GM23338 (cell line): ENCODE data around the gene CEACAM18. TPM values are rescaled to one million over a fixed set of nuclear protein-coding genes. Genes with fewer than 3 reads are reported as not detected.

Source experiments
- ATAC-seq: fragments of 200-7000 bp; cut with Tn5 transposase; 3 replicates; pipeline ENCODE4 v1.9.1; 2020
- DNase-seq: peaks from one replicate; pipeline ENCODE4 v3.0.0-alpha.2; 2015; ENCODE audit warnings: low spot score
- H2AFZ ChIP-seq: fragments of 200-600 bp; sonication (generic); 2 replicates; pipeline ENCODE4 v1.8.0; 2016; ENCODE audit warnings: antibody characterized with exemption, mild to moderate bottlenecking, moderate library complexity
- H3F3A ChIP-seq: fragments of 200-600 bp; sonication (generic); replicated peaks from 2 replicates; pipeline ENCODE4 v1.8.0; 2017; ENCODE audit warnings: antibody characterized with exemption, mixed run types, low read depth
- H3K27ac ChIP-seq: fragments of 200-600 bp; sonication (generic); 2 replicates; pipeline ENCODE4 v1.6.1; 2016; ENCODE audit warnings: low read depth
- H3K27me3 ChIP-seq: fragments of 200-600 bp; sonication (generic); 2 replicates; pipeline ENCODE4 v1.8.0; 2016; ENCODE audit warnings: mild to moderate bottlenecking, mixed run types, moderate library complexity; ENCODE audit not compliant: insufficient read depth
- H3K36me3 ChIP-seq: fragments of 200-600 bp; sonication (generic); 2 replicates; pipeline ENCODE4 v1.8.0; 2016; ENCODE audit warnings: mild to moderate bottlenecking; ENCODE audit not compliant: insufficient read depth
- H3K4me1 ChIP-seq: fragments of 200-600 bp; sonication (generic); 2 replicates; pipeline ENCODE4 v1.8.0; 2016; ENCODE audit warnings: mild to moderate bottlenecking, moderate library complexity; ENCODE audit not compliant: insufficient read depth
- H3K4me2 ChIP-seq: fragments of 200-600 bp; sonication (generic); 2 replicates; pipeline ENCODE4 v1.7.1; 2017; ENCODE audit warnings: mixed run types
- H3K4me3 ChIP-seq: fragments of 200-600 bp; sonication (generic); 2 replicates; pipeline ENCODE4 v1.6.1; 2016; ENCODE audit warnings: mixed run types
- H3K79me2 ChIP-seq: fragments of 200-600 bp; sonication (generic); replicated peaks from 2 replicates; pipeline ENCODE4 v1.8.0; 2017; ENCODE audit warnings: mild to moderate bottlenecking; ENCODE audit not compliant: insufficient read depth
- H3K9me2 ChIP-seq: fragments of 200-600 bp; sonication (generic); 2 replicates; pipeline ENCODE4 v1.8.0; 2017; ENCODE audit not compliant: insufficient read depth
- H4K20me1 ChIP-seq: fragments of 200-600 bp; sonication (generic); replicated peaks from 2 replicates; pipeline ENCODE4 v1.8.0; 2017; ENCODE audit warnings: mild to moderate bottlenecking; ENCODE audit not compliant: insufficient read depth
- H3K27ac Mint-ChIP-seq: 2 replicates; pipeline ENCODE4 v1.8.0; 2020; ENCODE audit warnings: inconsistent platforms, mild to moderate bottlenecking, moderate library complexity, mixed read lengths
- H3K27me3 Mint-ChIP-seq: 3 replicates; pipeline ENCODE4 v1.8.0; 2022; ENCODE audit warnings: low read depth, mild to moderate bottlenecking, moderate library complexity, mixed read lengths, inconsistent platforms; ENCODE audit not compliant: insufficient read depth, poor library complexity
- H3K36me3 Mint-ChIP-seq: 3 replicates; pipeline ENCODE4 v1.8.0; 2021; ENCODE audit warnings: low read depth, mild to moderate bottlenecking, inconsistent platforms, moderate library complexity, mixed read lengths
- H3K4me1 Mint-ChIP-seq: 3 replicates; pipeline ENCODE4 v1.8.0; 2020; ENCODE audit warnings: mild to moderate bottlenecking, inconsistent platforms, mixed read lengths
- H3K4me3 Mint-ChIP-seq: 3 replicates; pipeline ENCODE4 v1.8.0; 2021; ENCODE audit warnings: moderate library complexity, mild to moderate bottlenecking, inconsistent platforms, mixed read lengths
- H3K9me3 Mint-ChIP-seq: 3 replicates; pipeline ENCODE4 v1.8.0; 2020; ENCODE audit warnings: moderate library complexity, mild to moderate bottlenecking, inconsistent platforms, mixed read lengths
- CREB1 ChIP-seq: fragments of 250-450 bp; sonication (Bioruptor Pico); IDR thresholded peaks from 2 replicates; pipeline ENCODE4 v1.5.0; 2020; ENCODE audit warnings: low read depth, mild to moderate bottlenecking, moderate library complexity
- EZH2 ChIP-seq: fragments of 200-600 bp; sonication (generic); IDR thresholded peaks from one replicate; pipeline ENCODE4 v1.8.0; 2017; ENCODE audit warnings: antibody characterized with exemption, mild to moderate bottlenecking, low read depth; ENCODE audit not compliant: unreplicated experiment
- JUNB ChIP-seq: IDR thresholded peaks from one replicate; pipeline ENCODE4 v1.6.1; 2016; ENCODE audit warnings: antibody characterized with exemption; ENCODE audit not compliant: unreplicated experiment
- NANOG ChIP-seq: IDR thresholded peaks from 2 replicates; pipeline ENCODE4 v1.6.1; 2016; ENCODE audit warnings: antibody characterized with exemption, borderline replicate concordance
- ZNF331 ChIP-seq: fragments of 250-450 bp; sonication (Bioruptor Pico); IDR thresholded peaks from 2 replicates; pipeline ENCODE4 v1.5.0; 2020; ENCODE audit warnings: low read depth, mild to moderate bottlenecking, moderate library complexity
- polyA plus RNA-seq: library from polyadenylated mRNA; unstranded; fragments of >200 nt; fragmentation: Nextera tagmentation; extraction: Ambion mirVana; gene quantifications from 2 replicates; pipeline ENCODE4 v1.2.1, GENCODE V29; 2016
- total RNA-seq: library from RNA; depleted of rRNA; stranded (reverse); fragments of >200 nt; shearing (Covaris generic); gene quantifications from 2 replicates; pipeline ENCODE4 v1.2.3, GENCODE V29; 2014
- TF ChIP-seq, protein P1 (sequence below): IDR thresholded peaks from one replicate; pipeline ENCODE4 v1.6.1; 2018; ENCODE audit warnings: antibody characterized with exemption; ENCODE audit not compliant: unreplicated experiment
- TF ChIP-seq, protein P2 (sequence below): IDR thresholded peaks from 2 replicates; pipeline ENCODE4 v1.6.1; 2016; ENCODE audit warnings: antibody characterized with exemption
- TF ChIP-seq, protein P3 (sequence below), 2 experiments: fragments of 200-600 bp in 1 of 2; sonication (generic) in 1 of 2; conservative IDR thresholded peaks; 2 replicates each; pipeline versions ENCODE4 v1.5.1 to v1.6.1; 2016 to 2017; ENCODE audit warnings: antibody characterized with exemption in 2 of 2, low read depth in 2 of 2, mild to moderate bottlenecking in 2 of 2, moderate library complexity in 1 of 2

Gene CEACAM18
- total and polyA plus RNA-seq, 2 experiments from 2014 or later: not detected

DNA sequence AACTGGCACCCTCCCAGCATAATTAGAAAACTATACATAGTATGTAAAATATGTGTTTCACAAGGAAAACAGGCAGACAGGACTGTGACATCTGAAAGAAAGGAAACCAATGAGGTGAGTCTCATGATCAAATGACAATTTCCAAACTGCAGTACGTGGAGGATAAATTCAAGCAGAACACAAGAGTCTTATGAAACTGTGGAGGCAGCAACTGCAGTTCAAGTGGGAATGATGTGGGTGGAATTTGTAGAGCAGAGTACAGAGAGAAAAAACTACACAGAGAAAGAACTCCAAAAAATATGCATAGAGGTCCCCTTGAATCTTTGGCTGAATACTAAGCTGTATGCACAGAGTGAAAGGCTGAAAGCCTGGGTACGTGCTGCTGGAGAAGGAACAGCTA is 43.4 kb downstream of the CEACAM18 start (continued):
- TF ChIP-seq, protein P1, sequence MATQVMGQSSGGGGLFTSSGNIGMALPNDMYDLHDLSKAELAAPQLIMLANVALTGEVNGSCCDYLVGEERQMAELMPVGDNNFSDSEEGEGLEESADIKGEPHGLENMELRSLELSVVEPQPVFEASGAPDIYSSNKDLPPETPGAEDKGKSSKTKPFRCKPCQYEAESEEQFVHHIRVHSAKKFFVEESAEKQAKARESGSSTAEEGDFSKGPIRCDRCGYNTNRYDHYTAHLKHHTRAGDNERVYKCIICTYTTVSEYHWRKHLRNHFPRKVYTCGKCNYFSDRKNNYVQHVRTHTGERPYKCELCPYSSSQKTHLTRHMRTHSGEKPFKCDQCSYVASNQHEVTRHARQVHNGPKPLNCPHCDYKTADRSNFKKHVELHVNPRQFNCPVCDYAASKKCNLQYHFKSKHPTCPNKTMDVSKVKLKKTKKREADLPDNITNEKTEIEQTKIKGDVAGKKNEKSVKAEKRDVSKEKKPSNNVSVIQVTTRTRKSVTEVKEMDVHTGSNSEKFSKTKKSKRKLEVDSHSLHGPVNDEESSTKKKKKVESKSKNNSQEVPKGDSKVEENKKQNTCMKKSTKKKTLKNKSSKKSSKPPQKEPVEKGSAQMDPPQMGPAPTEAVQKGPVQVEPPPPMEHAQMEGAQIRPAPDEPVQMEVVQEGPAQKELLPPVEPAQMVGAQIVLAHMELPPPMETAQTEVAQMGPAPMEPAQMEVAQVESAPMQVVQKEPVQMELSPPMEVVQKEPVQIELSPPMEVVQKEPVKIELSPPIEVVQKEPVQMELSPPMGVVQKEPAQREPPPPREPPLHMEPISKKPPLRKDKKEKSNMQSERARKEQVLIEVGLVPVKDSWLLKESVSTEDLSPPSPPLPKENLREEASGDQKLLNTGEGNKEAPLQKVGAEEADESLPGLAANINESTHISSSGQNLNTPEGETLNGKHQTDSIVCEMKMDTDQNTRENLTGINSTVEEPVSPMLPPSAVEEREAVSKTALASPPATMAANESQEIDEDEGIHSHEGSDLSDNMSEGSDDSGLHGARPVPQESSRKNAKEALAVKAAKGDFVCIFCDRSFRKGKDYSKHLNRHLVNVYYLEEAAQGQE: no peak
- TF ChIP-seq, protein P2, sequence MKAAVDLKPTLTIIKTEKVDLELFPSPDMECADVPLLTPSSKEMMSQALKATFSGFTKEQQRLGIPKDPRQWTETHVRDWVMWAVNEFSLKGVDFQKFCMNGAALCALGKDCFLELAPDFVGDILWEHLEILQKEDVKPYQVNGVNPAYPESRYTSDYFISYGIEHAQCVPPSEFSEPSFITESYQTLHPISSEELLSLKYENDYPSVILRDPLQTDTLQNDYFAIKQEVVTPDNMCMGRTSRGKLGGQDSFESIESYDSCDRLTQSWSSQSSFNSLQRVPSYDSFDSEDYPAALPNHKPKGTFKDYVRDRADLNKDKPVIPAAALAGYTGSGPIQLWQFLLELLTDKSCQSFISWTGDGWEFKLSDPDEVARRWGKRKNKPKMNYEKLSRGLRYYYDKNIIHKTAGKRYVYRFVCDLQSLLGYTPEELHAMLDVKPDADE: no peak
- TF ChIP-seq, protein P3, sequence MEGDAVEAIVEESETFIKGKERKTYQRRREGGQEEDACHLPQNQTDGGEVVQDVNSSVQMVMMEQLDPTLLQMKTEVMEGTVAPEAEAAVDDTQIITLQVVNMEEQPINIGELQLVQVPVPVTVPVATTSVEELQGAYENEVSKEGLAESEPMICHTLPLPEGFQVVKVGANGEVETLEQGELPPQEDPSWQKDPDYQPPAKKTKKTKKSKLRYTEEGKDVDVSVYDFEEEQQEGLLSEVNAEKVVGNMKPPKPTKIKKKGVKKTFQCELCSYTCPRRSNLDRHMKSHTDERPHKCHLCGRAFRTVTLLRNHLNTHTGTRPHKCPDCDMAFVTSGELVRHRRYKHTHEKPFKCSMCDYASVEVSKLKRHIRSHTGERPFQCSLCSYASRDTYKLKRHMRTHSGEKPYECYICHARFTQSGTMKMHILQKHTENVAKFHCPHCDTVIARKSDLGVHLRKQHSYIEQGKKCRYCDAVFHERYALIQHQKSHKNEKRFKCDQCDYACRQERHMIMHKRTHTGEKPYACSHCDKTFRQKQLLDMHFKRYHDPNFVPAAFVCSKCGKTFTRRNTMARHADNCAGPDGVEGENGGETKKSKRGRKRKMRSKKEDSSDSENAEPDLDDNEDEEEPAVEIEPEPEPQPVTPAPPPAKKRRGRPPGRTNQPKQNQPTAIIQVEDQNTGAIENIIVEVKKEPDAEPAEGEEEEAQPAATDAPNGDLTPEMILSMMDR (conservative IDR thresholded peaks at IDR 0.05; ENCODE audit: low read depth in 2 of 2): no peak

DNA sequence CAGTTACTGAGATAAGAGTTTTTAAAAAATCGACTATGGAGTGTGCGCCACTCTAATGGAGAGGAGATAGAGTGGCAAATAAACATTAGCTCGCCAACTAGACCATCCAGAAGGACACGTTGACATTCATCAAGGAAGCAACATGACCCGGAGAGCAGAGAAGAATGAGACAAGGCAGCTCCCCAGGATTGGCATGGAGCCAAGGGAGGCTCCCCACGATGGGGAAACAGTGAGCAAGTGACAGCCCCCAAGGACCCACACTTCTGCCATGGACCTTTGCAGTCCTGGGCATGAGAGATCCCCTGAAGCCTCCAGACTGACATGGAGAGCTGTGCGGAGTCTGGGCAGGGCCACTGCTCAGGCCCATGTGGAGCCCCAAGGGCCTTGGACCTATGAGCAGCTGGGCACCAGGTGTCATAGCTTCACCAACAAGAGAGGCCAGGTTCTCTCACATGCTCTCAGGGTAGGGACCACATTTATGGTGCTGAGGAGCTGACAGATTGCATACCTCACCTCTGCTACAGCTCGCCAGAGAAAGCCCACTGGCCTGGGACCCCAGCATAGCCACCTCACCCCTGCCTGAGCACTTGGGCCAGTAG is 46.4 kb downstream of the CEACAM18 start:
- H3K27ac Mint-ChIP-seq: no peak overlapping the region
- ATAC-seq: no peak
- H3K4me3 ChIP-seq: no peak overlapping the region
- H3K4me1 Mint-ChIP-seq: no peaks in the 10 kb centered on the region
- no peak overlapping the region for H2AFZ ChIP-seq
- TF ChIP-seq NANOG: no peak
- DNase-seq: no peak
- no peak overlapping the region for H3K27ac ChIP-seq
- H3K36me3 Mint-ChIP-seq: peaks cover 19% of the 10 kb centered on the region; the same call in 2 of the 3 replicates
- no peaks in the 10 kb centered on the region for H3K4me1 ChIP-seq
- H3K36me3 ChIP-seq: no peaks in the 10 kb centered on the region
- peaks cover 92% of the 10 kb centered on the region for H3K9me3 Mint-ChIP-seq
- no peaks in the 10 kb centered on the region for H3K79me2 ChIP-seq
- no peaks in the 10 kb centered on the region for H3K27me3 ChIP-seq
- no peaks in the 10 kb centered on the region for H4K20me1 ChIP-seq
- no peak overlapping the region for H3K4me2 ChIP-seq
- H3K9me2 ChIP-seq: 0 out of 2 replicates have a peak, but pooled peaks cover 3% of the 10 kb centered on the region
- H3K27me3 Mint-ChIP-seq: no peaks in the 10 kb centered on the region
- H3K4me3 Mint-ChIP-seq: no peak overlapping the region
- no peaks in the 10 kb centered on the region for H3F3A ChIP-seq

DNA sequence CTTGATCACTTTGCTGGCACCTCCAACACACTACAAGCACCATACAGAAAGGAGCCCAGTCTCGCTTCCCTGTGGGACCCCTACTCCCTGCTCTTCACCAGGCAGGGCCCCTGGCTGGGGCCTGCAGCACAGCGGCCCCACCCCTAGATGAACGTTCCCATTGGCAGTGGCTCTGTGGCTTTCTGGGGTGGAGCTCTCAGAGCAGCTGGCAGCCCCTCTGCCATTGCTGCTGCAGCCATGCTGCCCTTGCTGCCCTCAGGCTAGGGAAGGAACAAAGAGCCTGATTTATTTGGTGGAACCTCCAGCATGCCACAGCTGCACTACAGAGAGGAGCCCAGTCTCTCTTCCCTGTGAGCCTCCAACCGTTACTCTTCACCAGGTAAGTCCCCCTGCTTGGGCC is 47.3 kb downstream of the CEACAM18 start:
- peaks cover 19% of the 10 kb centered on the region; the same call in 2 of the 3 replicates for H3K36me3 Mint-ChIP-seq
- H2AFZ ChIP-seq: peak overlapping the region; percentile 87

More for the DNA sequence above, 47.3 kb downstream of the CEACAM18 start:
- no peak for ATAC-seq
- H3K4me3 ChIP-seq: no peak overlapping the region
- H3K27me3 ChIP-seq: no peaks in the 10 kb centered on the region
- Mint-ChIP-seq H3K4me3 (no peak overlapping the region), H3K4me1 (no peaks in the 10 kb centered on the region), H3K27ac (no peak overlapping the region), H3K27me3 (no peaks in the 10 kb centered on the region), H3K9me3 (peaks cover 96% of the 10 kb centered on the region)
- no peak overlapping the region for H3K4me2 ChIP-seq
- no peaks in the 10 kb centered on the region for H3K4me1 ChIP-seq
- H4K20me1 ChIP-seq: no peaks in the 10 kb centered on the region
- DNase-seq: no peak
- no peaks in the 10 kb centered on the region for H3K9me2 ChIP-seq
- H3K79me2 ChIP-seq: no peaks in the 10 kb centered on the region
- TF ChIP-seq CREB1 (no peak), JUNB (no peak), EZH2 (no peak), ZNF331 (CRISPR knock-in tag) (no peak)
- TF ChIP-seq, protein P1: no peak
- TF ChIP-seq, protein P2: no peak
- H3K36me3 ChIP-seq: no peaks in the 10 kb centered on the region
- H3K27ac ChIP-seq: no peak overlapping the region
- no peaks in the 10 kb centered on the region for H3F3A ChIP-seq
